Prostate gland (tissue), 2 donors: ENCODE results near the gene NELFB. TPM values are rescaled to one million over a fixed set of nuclear protein-coding genes. Genes with fewer than 3 reads are reported as not detected.

Source experiments
- DNase-seq: peaks from one replicate; pipeline ENCODE4 v3.0.0-alpha.2; 2019; ENCODE audit warnings: low spot score
- H3K27ac ChIP-seq, 2 donors: fragments of 200-600 bp; sonication (generic); 2 replicates each; pipeline ENCODE4 v1.5.1; 2017 to 2019
- H3K27me3 ChIP-seq: fragments of 200-600 bp; sonication (generic); replicated peaks from 2 replicates; pipeline ENCODE4 v1.5.1; 2019; ENCODE audit not compliant: insufficient read depth
- H3K36me3 ChIP-seq, 2 donors: fragments of 200-600 bp; sonication (generic); 1 replicate in 1 of 2; 2 replicates in 1 of 2; pipeline versions ENCODE4 v1.5.1 to v1.8.1; 2017 to 2019
- H3K4me1 ChIP-seq: fragments of 200-600 bp; sonication (generic); replicated peaks from 2 replicates; pipeline ENCODE4 v1.5.1; 2019
- H3K4me3 ChIP-seq, 2 donors: fragments of 200-600 bp; sonication (generic); 2 replicates each; pipeline ENCODE4 v1.5.1; 2017 to 2019
- H3K9me3 ChIP-seq: fragments of 200-600 bp; sonication (generic); 2 replicates; pipeline ENCODE4 v1.5.1; 2017
- POLR2A ChIP-seq: fragments of 450-650 bp; IDR thresholded peaks from one replicate; pipeline ENCODE4 v1.6.1; 2016; ENCODE audit warnings: antibody characterized with exemption, mild to moderate bottlenecking
- POLR2AphosphoS5 ChIP-seq: sonication (generic); formaldehyde crosslinking; IDR thresholded peaks from one replicate; pipeline ENCODE4 v1.6.1; 2017; ENCODE audit warnings: antibody characterized with exemption
- WGBS: methylation state at CpG from one replicate; pipeline ENCODE4 v1.1.5; 2018; 5-methylcytosine and 5-hydroxymethylcytosine counted together
- intact Hi-C: fragments of 100-400 bp; cut with DNase I; formaldehyde crosslinking; loops from one replicate; pipeline ENCODE4 v1.14.2; 2022
- total RNA-seq, 2 donors: library from RNA; depleted of rRNA; stranded (reverse); fragments of >200 nt; gene quantifications; one replicate each; pipeline ENCODE4 v1.1.0, GENCODE V29; 2016
- TF ChIP-seq, protein P1 (sequence below), 4 experiments: fragments of 200-600 bp in 2 of 4; fragments of 450-650 bp in 2 of 4; sonication (generic) in 2 of 4; IDR thresholded peaks; 1 replicate in 3 of 4; 2 replicates in 1 of 4; pipeline ENCODE4 v1.5.1; 2016 to 2019; ENCODE audit warnings: antibody characterized with exemption in 4 of 4, mild to moderate bottlenecking in 2 of 4, moderate library complexity in 2 of 4

The NELFB gene
- total RNA-seq, 2 donors from 2014 or later, result 44.9 to 82.1 TPM

DNA sequence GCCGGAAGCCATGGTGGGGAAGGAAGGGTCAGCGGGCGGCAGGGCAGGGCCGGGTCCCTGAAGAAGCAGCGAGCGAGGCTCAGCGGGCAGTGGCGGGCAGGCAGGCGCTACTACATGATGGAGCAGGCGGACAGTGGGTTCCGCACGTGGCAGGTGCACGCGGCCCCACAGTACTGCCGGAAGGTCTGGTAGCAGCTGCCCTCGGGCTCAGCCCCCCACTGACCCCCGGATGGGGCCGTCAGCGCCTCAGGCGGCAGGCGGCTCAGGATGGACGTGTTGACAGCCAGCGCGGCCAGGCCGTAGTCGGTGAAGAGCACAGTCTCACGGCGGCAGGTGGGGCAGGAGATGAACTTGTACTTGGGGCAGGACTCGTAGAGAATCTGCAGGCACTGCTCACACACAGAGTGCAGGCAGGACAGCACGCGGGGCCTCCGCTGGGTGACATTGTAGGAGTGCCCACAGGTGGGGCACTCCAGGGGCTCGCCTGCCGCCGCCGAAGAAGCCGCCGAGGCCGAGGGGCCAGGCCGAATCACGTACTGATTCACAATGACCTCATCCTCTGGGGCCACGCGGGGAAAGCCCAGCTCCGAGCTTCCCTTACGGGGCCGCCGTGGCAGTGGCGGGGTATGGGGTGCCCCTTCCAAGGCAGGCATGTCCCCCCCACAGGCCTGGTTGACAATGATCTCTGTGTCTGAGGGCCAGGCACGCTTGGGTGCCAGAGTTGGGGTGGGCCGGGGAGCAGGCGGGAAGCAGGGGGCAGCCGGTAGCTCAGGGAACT is 34.6 kb upstream of the NELFB start:
- DNase-seq, result no peak
- TF ChIP-seq, protein P1, sequence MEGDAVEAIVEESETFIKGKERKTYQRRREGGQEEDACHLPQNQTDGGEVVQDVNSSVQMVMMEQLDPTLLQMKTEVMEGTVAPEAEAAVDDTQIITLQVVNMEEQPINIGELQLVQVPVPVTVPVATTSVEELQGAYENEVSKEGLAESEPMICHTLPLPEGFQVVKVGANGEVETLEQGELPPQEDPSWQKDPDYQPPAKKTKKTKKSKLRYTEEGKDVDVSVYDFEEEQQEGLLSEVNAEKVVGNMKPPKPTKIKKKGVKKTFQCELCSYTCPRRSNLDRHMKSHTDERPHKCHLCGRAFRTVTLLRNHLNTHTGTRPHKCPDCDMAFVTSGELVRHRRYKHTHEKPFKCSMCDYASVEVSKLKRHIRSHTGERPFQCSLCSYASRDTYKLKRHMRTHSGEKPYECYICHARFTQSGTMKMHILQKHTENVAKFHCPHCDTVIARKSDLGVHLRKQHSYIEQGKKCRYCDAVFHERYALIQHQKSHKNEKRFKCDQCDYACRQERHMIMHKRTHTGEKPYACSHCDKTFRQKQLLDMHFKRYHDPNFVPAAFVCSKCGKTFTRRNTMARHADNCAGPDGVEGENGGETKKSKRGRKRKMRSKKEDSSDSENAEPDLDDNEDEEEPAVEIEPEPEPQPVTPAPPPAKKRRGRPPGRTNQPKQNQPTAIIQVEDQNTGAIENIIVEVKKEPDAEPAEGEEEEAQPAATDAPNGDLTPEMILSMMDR (IDR thresholded peaks at IDR 0.05), result no peak
- TF ChIP-seq POLR2A (no peak), POLR2AphosphoS5 (no peak)
- Histone ChIP-seq H3K4me1 (peaks cover 5% of the 10 kb centered on the region), H3K4me3 (no peak overlapping the region), H3K27ac (no peak overlapping the region), H3K9me3 (no peaks in the 10 kb centered on the region), H3K27me3 (no peaks in the 10 kb centered on the region), H3K36me3 (no peaks in the 10 kb centered on the region)
- 90% methylated on average over 52 of the region's 52 CpGs for WGBS
- intact Hi-C loops, result no loop called here

GRCh38 chr9:137221095-137221505 is 34.0 kb upstream of the NELFB start:
- Histone ChIP-seq H3K4me3 (no peak overlapping the region), H3K27me3 (no peaks in the 10 kb centered on the region), H3K4me1 (peaks cover 5% of the 10 kb centered on the region), H3K9me3 (no peaks in the 10 kb centered on the region), H3K36me3 (no peaks in the 10 kb centered on the region), H3K27ac (peak overlapping the region in 1 of 2 donors; percentile 50)
- WGBS, result 78% methylated on average over 14 of the region's 14 CpGs
- intact Hi-C loops, result no loop called here
- TF ChIP-seq POLR2AphosphoS5 (no peak), POLR2A (no peak)
- TF ChIP-seq, protein P1 (IDR thresholded peaks at IDR 0.05), result no peak
- no peak for DNase-seq

DNA sequence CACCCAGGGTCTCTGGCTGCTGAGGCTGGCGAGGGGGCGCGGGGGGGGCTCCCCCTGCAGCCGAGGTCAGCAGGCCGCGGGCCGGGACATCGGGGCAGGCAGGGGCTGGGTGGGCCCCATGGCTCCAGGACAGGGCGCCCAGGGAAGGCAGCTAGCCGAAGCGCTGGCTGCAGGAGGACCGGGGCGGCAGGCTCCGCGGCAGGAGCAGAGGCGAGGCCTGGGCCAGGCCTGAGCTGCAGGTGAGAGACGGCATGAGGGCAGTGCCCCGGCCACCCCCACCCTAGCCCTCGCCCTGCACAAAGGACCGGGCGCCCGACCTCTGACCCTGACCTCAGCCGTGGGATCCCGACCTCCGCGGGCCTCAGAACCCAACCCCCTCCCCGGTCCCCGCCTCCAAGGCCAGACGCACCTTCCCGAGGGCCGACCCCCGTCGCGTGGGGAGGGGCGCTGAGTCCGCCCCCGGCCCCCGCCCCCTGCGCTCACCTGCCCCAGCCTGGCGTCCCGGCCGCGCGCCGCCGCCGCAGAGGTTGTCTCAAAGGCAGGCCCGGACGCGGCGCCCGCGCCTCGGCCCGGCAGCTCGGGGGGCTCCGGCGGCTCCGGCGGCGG is 33.5 kb upstream of the NELFB start:
- intact Hi-C loops, result no loop called here
- no peaks in the 10 kb centered on the region for H3K36me3 ChIP-seq
- TF ChIP-seq POLR2A (no peak), POLR2AphosphoS5 (no peak)
- TF ChIP-seq, protein P1 (IDR thresholded peaks at IDR 0.05), result no peak
- H3K27me3 ChIP-seq, result no peaks in the 10 kb centered on the region
- DNase-seq, result no peak
- peak overlapping the region in 1 of 2 donors; percentile 50 for H3K27ac ChIP-seq
- H3K4me1 ChIP-seq, result peaks cover 5% of the 10 kb centered on the region
- WGBS, result 11% methylated on average over 14 of the region's 61 CpGs
- H3K9me3 ChIP-seq, result no peaks in the 10 kb centered on the region
- H3K4me3 ChIP-seq, result peak overlapping the region; percentile 37 to 45

- Histone ChIP-seq H3K27me3 (no peaks in the 10 kb centered on the region), H3K36me3 (no peaks in the 10 kb centered on the region), H3K4me1 (peaks cover 5% of the 10 kb centered on the region), H3K27ac (peak within 1 kb of the TSS; percentile 76 to 78), H3K4me3 (peak within 1 kb of the TSS; percentile 45 to 54), H3K9me3 (no peaks in the 10 kb centered on the region)
- intact Hi-C loops, result no loop called here
- no peak for DNase-seq
- 2% methylated on average over 10 of the region's 88 CpGs for WGBS
- no peak for TF ChIP-seq POLR2AphosphoS5
- no peak for TF ChIP-seq POLR2A
- TF ChIP-seq, protein P1 (IDR thresholded peaks at IDR 0.05), result no peak
Measured at GRCh38 chr9:137222190-137223077, 32.7 kb upstream of the NELFB start, which contains the start of gene RNF208. TSS of gene RNF208 (minus strand) at chr9:137222240. CDS start at chr9:137221212, 1,028 bp downstream.
